Fibroblast of the aortic adventitia (primary cell): ENCODE data around the gene CCDC32. TPM values are rescaled to one million over a fixed set of nuclear protein-coding genes. Genes with fewer than 3 reads are reported as not detected.
A peak's percentile ranks its signal among the peaks of the same experiment; 100 is the strongest.

Experiments used
- DNase-seq: peaks from one replicate; pipeline ENCODE4 v3.0.0-alpha.2; 2010; ENCODE audit warnings: low read depth
- H3K4me3 ChIP-seq: 2 replicates; pipeline ENCODE4 v1.5.1; 2011; ENCODE audit warnings: low read depth, mild to moderate bottlenecking, control low read depth, low read length, moderate library complexity
- total RNA-seq: library from RNA; depleted of rRNA; stranded (reverse); fragments of >200 nt; gene quantifications from 2 replicates; pipeline ENCODE4 v1.2.3, GENCODE V29; 2012; ENCODE audit warnings: low replicate concordance
- TF ChIP-seq, protein P1 (sequence below): IDR thresholded peaks from 2 replicates; pipeline ENCODE4 v1.5.1; 2011; ENCODE audit warnings: mild to moderate bottlenecking, low read length, control low read depth, inconsistent platforms; ENCODE audit not compliant: insufficient read depth

The CCDC32 gene
- total RNA-seq, 1 donor: 24.0 TPM

DNA sequence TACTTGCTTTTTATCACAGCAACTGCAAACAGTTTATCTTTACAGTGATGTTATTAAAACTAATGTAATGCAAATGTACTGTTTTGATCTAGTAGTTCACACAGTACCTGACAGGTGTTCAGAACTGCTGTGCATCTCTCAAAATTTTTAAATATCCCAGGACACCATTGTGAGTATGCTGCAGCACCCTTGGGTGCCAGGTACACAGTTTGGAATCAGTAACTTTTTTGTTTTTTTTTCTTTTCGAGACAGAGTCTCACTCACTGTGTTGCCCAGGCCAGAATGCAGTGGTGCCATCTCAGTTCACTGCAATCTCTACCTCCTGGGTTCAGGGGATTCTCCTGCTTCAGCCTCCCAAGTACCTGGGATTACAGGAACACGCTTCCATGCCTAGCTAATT, 32.2 kb upstream of the CCDC32 start:
- TF ChIP-seq, protein P1, sequence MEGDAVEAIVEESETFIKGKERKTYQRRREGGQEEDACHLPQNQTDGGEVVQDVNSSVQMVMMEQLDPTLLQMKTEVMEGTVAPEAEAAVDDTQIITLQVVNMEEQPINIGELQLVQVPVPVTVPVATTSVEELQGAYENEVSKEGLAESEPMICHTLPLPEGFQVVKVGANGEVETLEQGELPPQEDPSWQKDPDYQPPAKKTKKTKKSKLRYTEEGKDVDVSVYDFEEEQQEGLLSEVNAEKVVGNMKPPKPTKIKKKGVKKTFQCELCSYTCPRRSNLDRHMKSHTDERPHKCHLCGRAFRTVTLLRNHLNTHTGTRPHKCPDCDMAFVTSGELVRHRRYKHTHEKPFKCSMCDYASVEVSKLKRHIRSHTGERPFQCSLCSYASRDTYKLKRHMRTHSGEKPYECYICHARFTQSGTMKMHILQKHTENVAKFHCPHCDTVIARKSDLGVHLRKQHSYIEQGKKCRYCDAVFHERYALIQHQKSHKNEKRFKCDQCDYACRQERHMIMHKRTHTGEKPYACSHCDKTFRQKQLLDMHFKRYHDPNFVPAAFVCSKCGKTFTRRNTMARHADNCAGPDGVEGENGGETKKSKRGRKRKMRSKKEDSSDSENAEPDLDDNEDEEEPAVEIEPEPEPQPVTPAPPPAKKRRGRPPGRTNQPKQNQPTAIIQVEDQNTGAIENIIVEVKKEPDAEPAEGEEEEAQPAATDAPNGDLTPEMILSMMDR: no peak
- no peak for DNase-seq
- H3K4me3 ChIP-seq: no peak overlapping the region

DNA sequence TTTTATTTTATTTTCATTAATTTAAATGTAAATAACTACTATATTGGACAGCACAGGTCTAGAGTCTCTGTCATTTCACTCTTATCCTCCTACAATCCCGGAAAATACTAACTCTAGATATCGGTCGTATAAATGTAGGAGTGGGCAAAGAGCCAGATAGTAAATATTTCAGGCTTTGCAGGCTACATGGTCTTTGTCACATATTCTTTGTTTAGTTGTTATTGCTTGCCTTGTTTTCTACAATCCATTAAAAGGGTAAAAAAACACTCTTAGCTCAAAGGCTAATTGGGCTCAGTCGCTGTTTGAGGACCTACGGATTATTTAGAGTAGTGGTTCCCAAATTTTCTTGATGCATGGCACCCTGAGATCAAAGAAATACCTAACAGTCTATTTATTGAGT, 30.9 kb upstream of the CCDC32 start:
- TF ChIP-seq, protein P1: no peak
- peak overlapping the region; percentile 88 for H3K4me3 ChIP-seq
- no peak for DNase-seq

GRCh38 chr15:40595219-40595618, 30.4 kb upstream of the CCDC32 start:
- DNase-seq: no peak
- peak overlapping the region; percentile 88 for H3K4me3 ChIP-seq
- TF ChIP-seq, protein P1: no peak

DNA sequence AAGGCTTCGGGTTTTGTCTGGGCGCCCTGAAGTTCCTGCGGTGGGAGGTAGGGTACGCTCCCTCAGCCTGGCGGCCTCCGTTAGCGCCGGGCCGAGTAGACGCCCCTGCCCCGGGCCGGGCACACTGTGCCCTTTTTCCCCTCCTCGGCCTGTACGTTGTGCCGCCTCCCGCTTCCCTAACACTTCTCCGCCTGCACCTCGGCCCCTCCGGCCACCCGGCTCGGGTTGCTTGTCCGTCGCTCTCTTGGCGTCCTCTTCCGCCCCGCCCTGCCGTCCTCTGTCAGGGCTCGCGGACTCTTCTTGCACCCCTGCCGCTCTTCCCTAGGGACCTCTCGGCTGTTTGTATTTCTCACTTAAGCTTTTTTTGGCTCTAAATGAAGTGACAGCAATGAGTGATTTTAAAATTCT, 29.6 kb upstream of the CCDC32 start:
- H3K4me3 ChIP-seq: peak overlapping the region; percentile 88
- TF ChIP-seq, protein P1: peak; percentile 41
- DNase-seq: no peak

DNA sequence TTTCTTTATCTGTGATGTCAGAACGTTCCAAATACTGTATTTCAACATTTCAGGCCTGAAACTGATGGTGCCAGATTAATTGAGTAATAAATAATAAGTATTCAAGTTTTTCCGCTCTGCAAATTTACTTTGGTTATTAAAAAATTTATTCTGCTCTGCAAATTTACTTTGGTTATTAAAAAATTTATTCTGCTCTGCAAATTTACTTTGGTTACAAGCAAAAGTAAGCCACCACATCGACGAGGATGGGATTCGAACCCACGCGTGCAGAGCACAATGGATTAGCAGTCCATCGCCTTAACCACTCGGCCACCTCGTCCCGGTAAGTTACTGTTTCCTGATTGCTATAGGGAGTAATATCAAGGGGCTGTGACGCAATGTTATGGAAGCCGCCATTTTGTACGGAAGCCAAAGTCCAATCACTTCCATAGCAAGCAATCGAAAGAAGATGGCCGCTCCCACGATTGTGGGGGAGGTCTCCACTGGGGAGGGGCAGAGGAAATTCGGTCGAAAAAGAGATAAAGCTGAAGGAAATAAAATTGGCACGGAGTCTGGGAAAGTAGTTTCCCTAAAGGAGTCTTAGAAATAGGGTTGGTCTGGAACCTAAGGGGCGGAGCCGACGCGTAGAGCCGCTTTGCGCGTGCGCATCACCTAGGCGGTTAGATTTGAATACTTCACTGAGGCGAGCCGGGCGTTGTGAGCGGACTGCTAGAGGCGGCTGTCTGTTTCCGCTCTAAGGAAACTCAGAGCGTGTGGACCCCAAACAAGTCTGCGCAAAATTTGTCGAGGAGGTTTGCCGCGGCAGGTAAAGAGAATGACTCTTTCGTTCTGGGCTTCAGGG, 29.0 kb upstream of the CCDC32 start, which contains the start of gene KNL1:
Gene KNL1, plus strand, starts transcription at position 662 of the 841 bp plus-strand sequence. CDS start 8,683 bp downstream, outside the sequence.
- peak; percentile 98 for DNase-seq
- TF ChIP-seq, protein P1: no peak

GRCh38 chr15:40593165-40593564, 28.3 kb upstream of the CCDC32 start:
- no peak for DNase-seq
- TF ChIP-seq, protein P1: no peak
- H3K4me3 ChIP-seq: no peak overlapping the region

More for the DNA sequence above, 29.0 kb upstream of the CCDC32 start, which contains the start of gene KNL1:
- peak within 1 kb of the TSS; percentile 88 for H3K4me3 ChIP-seq
